GM10847 (cell line): ENCODE data around the gene TOGARAM2.

Experiments used
- POLR2A ChIP-seq: IDR thresholded peaks from 2 replicates; pipeline ENCODE4 v1.6.1; 2011; ENCODE audit not compliant: insufficient read length; ENCODE audit errors: extremely low read depth

TOGARAM2 gene

GRCh38 chr2:29075894-29076705 lies 95.0 kb downstream of the TOGARAM2 start:
- TF ChIP-seq POLR2A = no peak

DNA sequence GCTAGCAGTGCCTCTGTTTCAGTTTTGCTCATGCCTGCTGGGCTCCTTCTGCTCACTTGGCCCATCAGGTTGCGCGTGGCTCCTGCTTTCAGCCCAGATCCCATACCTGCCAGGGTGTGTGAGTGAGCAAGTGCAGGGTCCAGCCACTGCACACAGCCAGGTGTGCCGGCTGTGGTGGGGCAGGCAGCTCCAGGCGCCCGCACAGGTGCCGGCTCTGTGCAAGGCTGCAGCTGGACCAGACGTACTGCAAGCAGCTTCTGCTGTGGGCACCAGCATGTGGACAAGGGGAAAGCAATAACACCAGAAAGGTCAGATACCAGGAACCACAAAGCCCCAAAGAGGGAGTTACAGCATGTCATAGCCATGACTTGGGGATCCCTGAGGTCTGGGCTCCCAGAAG lies 98.8 kb downstream of the TOGARAM2 start:
- TF ChIP-seq POLR2A = no peak

GRCh38 chr2:29080886-29081743 lies 100.0 kb downstream of the TOGARAM2 start:
- TF ChIP-seq POLR2A = no peak

DNA sequence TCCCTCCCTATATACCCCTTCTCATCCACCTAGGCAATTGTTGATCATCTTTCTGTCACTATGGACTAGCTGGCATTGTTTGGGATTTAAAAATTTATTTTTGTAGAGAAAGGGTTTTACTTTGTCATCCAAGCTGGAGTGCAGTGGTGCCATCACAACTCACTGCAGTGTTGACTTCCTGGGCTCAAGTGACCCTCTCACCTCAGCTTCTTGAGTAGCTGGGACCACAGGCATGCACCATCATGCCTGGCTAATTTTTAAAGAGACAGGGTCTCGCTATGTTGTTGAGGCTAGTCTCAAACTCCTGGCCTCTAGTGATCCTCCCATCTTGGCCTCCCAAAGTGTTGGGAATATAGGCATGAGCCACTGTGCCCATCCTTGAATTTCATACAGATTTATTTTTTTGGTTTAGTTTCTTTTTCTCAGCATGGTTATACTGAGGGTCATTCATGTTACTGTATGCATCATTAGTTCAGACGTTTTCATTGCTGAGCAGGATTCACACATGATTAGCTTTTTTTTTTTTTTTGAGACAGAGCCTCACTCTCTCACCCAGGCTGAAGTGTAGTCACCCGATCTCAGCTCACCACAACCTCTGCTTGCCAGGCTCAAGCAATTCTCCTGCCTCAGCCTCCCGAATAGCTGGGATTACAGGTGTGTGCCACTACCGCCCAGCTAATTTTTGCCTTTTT lies 101.9 kb downstream of the TOGARAM2 start:
- no peak for TF ChIP-seq POLR2A

DNA sequence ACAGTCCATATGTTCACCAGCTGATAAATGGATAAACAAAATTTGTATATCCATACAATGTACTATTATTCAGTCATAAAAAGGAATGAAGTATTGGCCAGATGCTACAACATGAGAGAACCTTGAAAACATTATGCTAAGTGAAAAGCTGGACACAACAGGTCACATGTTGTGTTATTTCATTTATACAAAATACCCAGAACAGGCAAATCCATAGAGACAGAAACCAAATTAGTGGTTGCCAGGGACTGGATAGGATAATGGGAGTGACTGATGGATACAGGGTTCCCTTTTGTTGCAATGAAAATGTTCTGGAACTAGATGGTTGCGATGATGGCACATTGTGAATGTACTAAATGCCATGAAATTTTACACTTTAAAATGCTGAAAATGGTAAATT lies 103.5 kb downstream of the TOGARAM2 start:
- TF ChIP-seq POLR2A = no peak

DNA sequence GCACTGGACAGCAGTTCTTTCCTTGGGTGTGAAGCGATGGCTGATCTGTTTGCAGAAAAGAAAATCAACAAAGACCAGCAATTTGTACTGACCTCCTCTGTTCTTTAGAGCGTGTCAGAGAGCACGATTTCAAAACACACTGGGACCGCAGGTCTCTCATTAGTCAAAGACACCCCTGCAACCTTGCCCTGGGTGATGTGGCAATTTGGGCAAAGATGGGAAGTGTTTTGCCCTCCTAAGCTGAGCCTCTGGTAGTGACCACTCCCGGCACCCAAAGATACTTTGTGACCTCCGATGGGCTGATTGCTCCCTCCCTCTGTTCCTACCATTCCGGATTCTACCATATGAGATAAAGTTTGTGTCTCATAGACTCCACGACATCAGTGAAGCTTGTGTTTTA lies 115.9 kb downstream of the TOGARAM2 start:
- no peak for TF ChIP-seq POLR2A

- TF ChIP-seq POLR2A = no peak
Measured at GRCh38 chr2:29097569-29097968, 116.5 kb downstream of the TOGARAM2 start.

- TF ChIP-seq POLR2A = no peak
Measured at GRCh38 chr2:29100564-29100963, 119.5 kb downstream of the TOGARAM2 start.
